ENCODE results near the gene ASXL2.
A peak's percentile ranks its signal among the peaks of the same experiment; 100 is the strongest.
"Not testable (repeated sequence)": the region's sequence is repeated elsewhere in the genome, so short reads cannot be mapped to it uniquely, and the experiment has no call there.

The ASXL2 gene

DNA sequence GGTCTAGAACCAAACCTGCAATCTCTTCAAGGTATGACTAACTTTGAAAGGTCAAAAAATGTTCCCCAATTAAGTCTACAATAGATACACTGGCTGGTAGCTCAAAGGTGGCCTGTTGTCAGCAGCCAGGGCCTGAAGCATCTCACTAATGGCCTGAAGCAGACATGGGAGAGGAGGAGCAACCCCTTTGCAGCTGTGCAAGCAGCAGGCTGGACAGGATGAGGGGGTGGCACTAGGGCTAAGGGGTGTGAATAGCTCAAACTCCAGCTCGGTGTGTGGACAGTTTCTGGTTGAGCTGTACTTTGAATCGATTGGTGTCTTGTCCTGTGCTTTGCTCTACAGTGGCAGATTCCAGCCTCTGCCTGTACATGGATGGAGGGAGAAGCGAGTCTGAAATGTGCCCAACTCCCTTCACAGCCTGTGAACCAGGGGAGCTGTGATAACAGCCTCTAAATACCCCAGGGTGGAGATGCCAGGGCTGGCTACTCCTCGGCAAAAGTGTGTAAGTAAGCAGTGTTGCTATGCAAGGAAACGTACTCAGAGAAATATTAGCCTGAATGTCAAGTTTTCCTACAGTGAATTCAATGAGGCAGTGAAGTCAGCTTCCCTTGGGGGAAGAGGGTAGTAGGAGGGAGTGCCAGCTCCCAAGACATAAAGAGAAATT, 170.2 kb downstream of the ASXL2 start:
- Mint-ChIP-seq H3K4me1 (peaks cover 10% of the 10 kb centered on the region), H3K27me3 (peaks cover 28% of the 10 kb centered on the region), H3K36me3 (no peaks in the 10 kb centered on the region), H3K9me3 (no peaks in the 10 kb centered on the region), H3K27ac (no peak overlapping the region), H3K4me3 (no peak overlapping the region)
- DNase-seq, result no peak
- CTCF ChIA-PET, result interaction anchor here (1.1 kb wide), 1 partner anchor 9 kb away, joined by 8 read pairs; no protein-coding TSS in a partner anchor

DNA sequence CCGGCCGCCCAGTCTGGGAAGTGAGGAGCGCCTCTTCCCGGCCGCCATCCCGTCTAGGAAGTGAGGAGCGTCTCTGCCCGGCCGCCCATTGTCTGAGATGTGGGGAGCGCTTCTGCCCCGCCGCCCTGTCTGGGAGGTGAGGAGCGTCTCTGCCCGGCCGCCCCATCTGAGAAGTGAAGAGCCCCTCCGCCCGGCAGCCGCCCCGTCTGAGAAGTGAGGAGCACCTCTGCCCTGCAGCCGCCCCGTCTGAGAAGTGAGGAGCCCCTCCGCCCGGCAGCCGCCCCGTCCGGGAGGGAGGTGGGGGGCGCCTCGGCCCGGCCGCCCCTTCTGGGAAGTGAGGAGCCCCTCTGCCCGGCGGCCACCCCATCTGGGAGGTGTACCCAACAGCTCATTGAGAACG, 172.7 kb downstream of the ASXL2 start:
- H3K27me3 Mint-ChIP-seq, result peaks cover 27% of the 10 kb centered on the region
- DNase-seq, H3K4me3 Mint-ChIP-seq, CTCF ChIA-PET, H3K9me3 Mint-ChIP-seq, H3K36me3 Mint-ChIP-seq, H3K4me1 Mint-ChIP-seq, H3K27ac Mint-ChIP-seq: not testable (repeated sequence)

DNA sequence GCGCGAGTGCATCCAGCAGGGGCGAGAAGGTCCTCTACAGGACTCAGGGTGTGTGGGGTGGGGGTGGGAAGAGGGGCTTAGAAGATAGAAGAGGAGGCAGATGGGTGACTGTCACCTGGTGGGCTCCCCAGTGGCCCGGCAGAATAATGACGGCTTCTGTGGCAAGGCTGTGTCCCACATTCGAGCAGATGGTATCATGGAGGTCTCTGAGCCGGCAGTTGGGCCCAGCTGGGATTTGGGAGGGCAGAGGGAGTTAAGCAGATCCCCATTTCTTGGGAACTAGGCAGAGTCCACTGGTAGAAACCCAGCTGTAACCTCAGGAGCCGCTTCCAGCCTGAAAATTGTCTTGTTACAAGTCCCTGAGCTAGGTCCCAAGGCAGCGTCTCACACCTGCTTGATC, 176.5 kb downstream of the ASXL2 start:
- Mint-ChIP-seq H3K9me3 (no peaks in the 10 kb centered on the region), H3K27me3 (peaks cover 14% of the 10 kb centered on the region), H3K4me3 (no peak overlapping the region), H3K36me3 (no peaks in the 10 kb centered on the region), H3K4me1 (peaks cover 2% of the 10 kb centered on the region), H3K27ac (no peak overlapping the region)
- CTCF ChIA-PET, result interaction anchor here (1.0 to 5.3 kb wide), 3 partner anchors 11 to 136 kb away, joined by 3 to 64 read pairs (median 11); no protein-coding TSS in a partner anchor
- DNase-seq, result no peak

DNA sequence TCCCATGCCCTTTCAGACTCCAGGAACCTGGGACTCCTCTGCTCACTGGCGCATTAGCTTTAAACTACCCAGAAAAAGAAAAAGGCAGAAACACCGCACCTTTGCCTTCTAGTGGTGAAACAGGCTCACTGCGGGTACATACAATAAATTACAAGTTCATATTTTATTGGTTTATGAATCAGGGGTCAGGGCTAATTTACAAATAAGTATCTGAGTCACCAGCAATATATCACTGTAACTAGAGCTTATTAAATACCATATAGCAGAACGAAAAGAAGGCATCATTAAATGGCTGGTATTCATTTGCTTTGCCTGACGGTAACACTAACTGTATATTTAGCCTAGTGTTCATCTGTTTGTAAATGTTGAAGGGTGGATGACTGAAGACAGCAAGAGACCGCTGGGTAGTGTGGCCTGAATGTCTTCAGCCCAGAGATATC, 178.0 kb downstream of the ASXL2 start:
- H3K4me1 Mint-ChIP-seq, result peaks cover 2% of the 10 kb centered on the region
- no peak overlapping the region for H3K4me3 Mint-ChIP-seq
- DNase-seq, result peak; percentile 44
- no peaks in the 10 kb centered on the region for H3K36me3 Mint-ChIP-seq
- H3K27ac Mint-ChIP-seq, result no peak overlapping the region
- peaks cover 14% of the 10 kb centered on the region for H3K27me3 Mint-ChIP-seq
- no peaks in the 10 kb centered on the region for H3K9me3 Mint-ChIP-seq
- CTCF ChIA-PET, result interaction anchor here (0.6 to 5.3 kb wide), 23 partner anchors 8 to 636 kb away, joined by 3 to 64 read pairs (median 4); no protein-coding TSS in a partner anchor

DNA sequence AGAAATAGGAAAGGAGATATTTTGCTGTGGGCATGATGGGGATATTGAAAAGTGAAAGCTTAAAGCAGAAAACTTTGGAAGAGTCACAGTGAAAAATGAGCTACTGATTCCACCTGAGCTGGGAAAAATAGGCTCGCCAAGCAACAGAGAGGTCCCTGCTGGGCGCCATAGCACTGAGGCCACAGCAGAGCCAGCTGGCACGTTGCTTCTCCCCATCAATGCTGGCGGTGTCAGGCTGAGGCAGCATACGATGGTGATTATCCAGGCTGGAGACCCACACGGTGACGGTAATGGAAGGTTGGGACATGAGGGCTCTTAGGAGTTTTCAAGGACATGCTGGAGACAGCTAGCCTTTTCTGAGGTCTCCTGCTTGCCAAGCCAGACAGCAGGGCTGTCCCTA, 179.1 kb downstream of the ASXL2 start:
- H3K4me1 Mint-ChIP-seq, result peaks cover 2% of the 10 kb centered on the region
- H3K4me3 Mint-ChIP-seq, result no peak overlapping the region

DNA sequence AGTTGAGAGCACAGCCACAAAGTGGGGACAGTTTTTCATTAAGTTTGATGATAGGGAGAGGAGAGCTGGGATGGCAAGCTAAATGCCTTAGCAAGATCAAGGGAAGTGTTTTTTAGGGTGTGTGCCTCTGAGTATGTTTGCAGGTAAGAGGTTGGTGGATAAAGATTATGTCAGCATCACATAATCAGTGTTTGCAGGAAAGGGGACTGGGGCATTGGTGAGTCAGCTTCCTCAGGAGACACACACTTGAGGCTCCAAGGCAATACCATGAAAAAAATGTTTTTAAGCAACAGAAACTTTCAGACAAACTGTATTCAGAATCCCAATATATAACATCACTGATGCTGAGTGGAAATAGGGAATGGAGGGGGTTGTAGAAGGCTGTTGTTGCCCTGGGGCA, 179.5 kb downstream of the ASXL2 start:
- peaks cover 2% of the 10 kb centered on the region for H3K4me1 Mint-ChIP-seq
- CTCF ChIA-PET, result interaction anchor here (0.9 to 5.3 kb wide), 9 partner anchors 9 to 446 kb away, joined by 3 to 64 read pairs (median 7); no protein-coding TSS in a partner anchor
- H3K4me3 Mint-ChIP-seq, result no peak overlapping the region
- no peaks in the 10 kb centered on the region for H3K36me3 Mint-ChIP-seq
- no peak overlapping the region for H3K27ac Mint-ChIP-seq
- peaks cover 14% of the 10 kb centered on the region for H3K27me3 Mint-ChIP-seq
- DNase-seq, result no peak
- H3K9me3 Mint-ChIP-seq, result no peaks in the 10 kb centered on the region

More for the DNA sequence above, 179.1 kb downstream of the ASXL2 start:
- no peaks in the 10 kb centered on the region for H3K36me3 Mint-ChIP-seq
- H3K27me3 Mint-ChIP-seq, result peaks cover 14% of the 10 kb centered on the region
- no peak overlapping the region for H3K27ac Mint-ChIP-seq
- CTCF ChIA-PET, result interaction anchor here (0.8 to 5.3 kb wide), 17 partner anchors 9 to 445 kb away, joined by 3 to 64 read pairs (median 4); no protein-coding TSS in a partner anchor
- DNase-seq, result no peak
- H3K9me3 Mint-ChIP-seq, result no peaks in the 10 kb centered on the region

DNA sequence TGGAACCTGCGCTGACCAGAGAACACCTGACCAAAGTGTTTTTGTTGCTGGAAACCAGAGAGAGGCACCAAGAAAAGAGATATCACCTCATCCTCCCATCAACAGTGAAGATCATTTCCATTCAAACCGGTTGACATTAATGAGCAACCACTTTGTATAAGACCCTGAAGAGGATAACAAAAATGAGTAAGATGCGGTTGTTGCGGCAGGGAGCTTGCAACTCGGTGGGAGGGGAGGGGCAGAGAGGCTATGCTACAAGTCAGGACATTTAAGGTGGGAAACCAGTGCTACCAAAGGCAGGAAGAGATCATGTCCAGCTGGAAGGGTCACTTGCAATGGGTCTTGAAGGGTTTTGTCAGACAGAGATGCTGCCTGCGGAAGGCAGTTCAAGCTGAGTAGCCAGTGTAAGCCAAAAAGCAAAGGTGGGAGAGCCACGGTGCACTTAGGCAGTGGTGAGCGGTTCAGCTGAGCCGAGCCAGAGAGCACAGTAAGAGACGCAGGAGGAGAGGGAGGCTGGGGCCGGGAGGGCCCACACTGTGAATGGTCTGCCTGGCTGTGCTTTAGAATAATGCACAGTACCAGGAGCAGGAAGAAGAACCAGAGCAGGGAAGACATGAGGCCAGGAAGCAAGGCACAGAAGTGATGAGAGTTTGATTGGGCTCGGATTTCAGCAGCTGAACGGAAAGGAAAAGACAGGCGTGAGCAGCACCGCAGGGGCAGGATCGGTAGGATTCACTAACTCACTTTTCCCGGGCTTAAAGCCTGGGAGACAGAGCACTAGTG, 180.5 kb downstream of the ASXL2 start:
- Mint-ChIP-seq H3K4me3 (no peak overlapping the region), H3K36me3 (no peaks in the 10 kb centered on the region), H3K27me3 (peaks cover 15% of the 10 kb centered on the region), H3K9me3 (no peaks in the 10 kb centered on the region), H3K4me1 (peaks cover 2% of the 10 kb centered on the region), H3K27ac (no peak overlapping the region)
- CTCF ChIA-PET, result interaction anchor here (2.5 to 5.3 kb wide), 3 partner anchors 10 to 90 kb away, joined by 8 to 64 read pairs (median 15); no protein-coding TSS in a partner anchor
- DNase-seq, result no peak

DNA sequence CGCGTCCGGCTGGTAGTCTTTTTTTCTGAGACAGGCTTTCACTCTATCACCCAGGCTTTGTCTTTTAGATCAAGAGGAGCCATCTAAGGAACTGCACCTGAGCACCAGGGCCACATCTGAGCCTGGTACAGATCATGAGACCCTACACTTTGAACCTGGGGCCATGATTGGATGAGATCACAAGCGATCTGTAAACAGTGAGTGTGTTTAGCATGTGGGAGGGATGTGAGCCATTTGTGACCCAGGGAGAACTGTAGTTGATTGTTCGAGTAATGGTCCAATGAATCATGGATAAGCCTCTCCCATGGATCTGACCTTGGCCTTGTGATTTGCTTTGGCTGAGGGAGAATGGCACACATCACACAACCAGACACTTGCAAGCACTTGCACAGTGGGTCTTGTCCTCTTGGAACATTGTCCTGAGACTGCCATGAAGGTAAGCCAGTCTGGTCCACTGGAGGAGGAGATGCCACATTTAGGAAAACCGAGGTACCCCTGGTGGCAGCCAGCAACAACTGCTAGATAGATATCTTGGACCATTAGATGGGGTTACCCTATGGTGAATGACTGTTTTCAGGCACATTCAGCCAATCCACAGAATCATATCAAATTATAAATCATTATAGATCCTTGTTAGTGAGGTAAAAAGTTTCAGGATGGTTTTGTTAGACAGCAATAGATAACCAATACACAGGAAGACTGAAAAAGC, 185.4 kb downstream of the ASXL2 start:
- CTCF ChIA-PET, result no interaction called here
- H3K36me3 Mint-ChIP-seq, result no peaks in the 10 kb centered on the region
- no peak for DNase-seq
- H3K4me1 Mint-ChIP-seq, result no peaks in the 10 kb centered on the region
- no peaks in the 10 kb centered on the region for H3K9me3 Mint-ChIP-seq
- no peak overlapping the region for H3K4me3 Mint-ChIP-seq
- H3K27me3 Mint-ChIP-seq, result peaks cover 12% of the 10 kb centered on the region
- H3K27ac Mint-ChIP-seq, result no peak overlapping the region

DNA sequence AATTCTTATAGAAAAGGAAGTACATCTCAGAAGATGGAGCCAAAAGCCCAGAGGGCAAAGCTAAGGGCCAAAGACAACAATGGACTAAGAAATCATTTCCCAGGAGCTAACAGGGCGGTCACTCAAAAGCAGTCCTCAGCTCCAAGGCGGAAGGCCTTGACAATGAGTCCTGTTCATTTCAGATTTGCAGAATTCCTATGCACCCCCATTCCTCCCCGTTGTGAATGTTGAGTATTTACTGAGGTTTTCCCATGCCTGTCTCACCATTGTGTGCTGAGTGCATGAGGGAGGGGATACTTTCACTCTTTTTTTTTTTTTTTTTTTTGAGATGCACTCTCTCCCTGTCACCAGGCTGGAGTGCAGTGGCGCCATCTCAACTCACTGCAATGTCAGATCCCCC, 186.1 kb downstream of the ASXL2 start:
- Mint-ChIP-seq H3K4me1 (no peaks in the 10 kb centered on the region), H3K4me3 (no peak overlapping the region), H3K27ac (no peak overlapping the region), H3K27me3 (peaks cover 12% of the 10 kb centered on the region), H3K9me3 (no peaks in the 10 kb centered on the region), H3K36me3 (no peaks in the 10 kb centered on the region)
- no peak for DNase-seq
- CTCF ChIA-PET, result interaction anchor here (1.2 to 2.5 kb wide), 2 partner anchors 8 to 57 kb away, joined by 3 to 11 read pairs; no protein-coding TSS in a partner anchor

DNA sequence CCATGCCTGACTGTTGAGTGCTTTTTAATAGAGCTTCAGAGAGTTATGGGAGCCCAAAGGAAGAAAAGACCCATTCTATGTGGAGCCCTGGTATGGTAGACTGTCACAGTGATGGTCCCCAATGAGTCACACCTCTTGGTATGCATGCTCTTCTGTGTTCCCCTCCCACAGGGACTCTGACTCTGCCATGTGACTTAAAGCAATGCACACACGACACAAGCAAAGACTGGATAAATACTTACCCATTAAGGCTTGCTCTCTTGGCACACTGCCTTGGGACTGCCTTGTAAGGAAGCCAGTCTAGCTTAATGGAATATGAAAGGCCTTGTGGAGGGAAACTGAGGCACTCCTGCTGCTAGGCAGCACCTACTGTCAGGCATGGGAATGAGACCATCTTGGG, 188.2 kb downstream of the ASXL2 start:
- H3K4me1 Mint-ChIP-seq, result no peaks in the 10 kb centered on the region
- no peaks in the 10 kb centered on the region for H3K36me3 Mint-ChIP-seq
- CTCF ChIA-PET, result interaction anchor here (2.5 kb wide), 1 partner anchor 11 kb away, joined by 11 read pairs; no protein-coding TSS in a partner anchor
- H3K4me3 Mint-ChIP-seq, result no peak overlapping the region
- H3K27me3 Mint-ChIP-seq, result peaks cover 16% of the 10 kb centered on the region
- peak overlapping the region; percentile 10 for H3K27ac Mint-ChIP-seq
- no peaks in the 10 kb centered on the region for H3K9me3 Mint-ChIP-seq
- no peak for DNase-seq

DNA sequence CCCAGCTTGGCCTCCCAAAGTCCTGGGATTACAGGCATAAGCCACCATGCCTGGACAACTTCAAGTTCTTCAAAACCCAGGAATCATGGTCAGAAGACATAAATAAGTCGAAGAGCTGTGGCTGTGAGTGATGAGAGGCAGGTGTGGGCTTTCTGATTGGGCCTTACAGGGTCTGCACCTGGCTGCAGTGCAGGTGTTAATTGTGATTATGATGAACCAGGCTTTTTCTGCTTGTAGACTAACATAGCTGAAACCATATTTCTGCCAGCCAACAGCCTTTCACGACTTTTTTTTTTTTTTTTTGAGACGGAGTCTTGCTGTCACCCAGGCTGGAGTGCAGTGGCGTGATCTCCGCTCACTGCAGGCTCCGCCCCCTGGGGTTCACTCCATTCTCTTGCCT, 190.1 kb downstream of the ASXL2 start:
- Mint-ChIP-seq H3K4me1 (no peaks in the 10 kb centered on the region), H3K9me3 (no peaks in the 10 kb centered on the region), H3K27ac (no peak overlapping the region), H3K36me3 (no peaks in the 10 kb centered on the region), H3K27me3 (peaks cover 21% of the 10 kb centered on the region), H3K4me3 (no peak overlapping the region)
- CTCF ChIA-PET, result interaction anchor here (1.7 kb wide), 1 partner anchor 11 kb away, joined by 7 read pairs; no protein-coding TSS in a partner anchor
- no peak for DNase-seq

DNA sequence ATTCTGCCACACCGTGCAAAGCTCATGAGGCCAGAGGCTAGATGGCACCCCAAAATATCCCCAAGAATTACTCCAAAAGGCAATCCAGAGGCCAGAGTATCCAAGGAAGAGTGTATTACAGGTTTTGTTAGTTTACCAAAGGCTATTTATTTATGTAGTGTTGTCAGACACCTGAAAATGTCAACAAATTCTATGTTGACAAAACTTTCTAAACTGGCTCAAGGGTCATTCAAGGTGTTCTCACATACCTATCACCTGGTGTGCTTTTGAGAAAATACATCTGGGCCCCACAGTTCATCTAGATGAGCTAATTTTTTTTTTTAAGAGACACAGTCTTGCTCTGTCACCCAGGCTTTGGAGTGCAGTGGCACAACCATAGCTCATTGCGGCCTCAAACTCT, 192.5 kb downstream of the ASXL2 start:
- no peak for DNase-seq
- CTCF ChIA-PET, result interaction anchor here (0.6 kb wide), 2 partner anchors 14 to 319 kb away, joined by 3 read pairs; no protein-coding TSS in a partner anchor
- Mint-ChIP-seq H3K4me3 (no peak overlapping the region), H3K4me1 (no peaks in the 10 kb centered on the region), H3K36me3 (no peaks in the 10 kb centered on the region), H3K27me3 (peaks cover 16% of the 10 kb centered on the region), H3K9me3 (no peaks in the 10 kb centered on the region), H3K27ac (no peak overlapping the region)

DNA sequence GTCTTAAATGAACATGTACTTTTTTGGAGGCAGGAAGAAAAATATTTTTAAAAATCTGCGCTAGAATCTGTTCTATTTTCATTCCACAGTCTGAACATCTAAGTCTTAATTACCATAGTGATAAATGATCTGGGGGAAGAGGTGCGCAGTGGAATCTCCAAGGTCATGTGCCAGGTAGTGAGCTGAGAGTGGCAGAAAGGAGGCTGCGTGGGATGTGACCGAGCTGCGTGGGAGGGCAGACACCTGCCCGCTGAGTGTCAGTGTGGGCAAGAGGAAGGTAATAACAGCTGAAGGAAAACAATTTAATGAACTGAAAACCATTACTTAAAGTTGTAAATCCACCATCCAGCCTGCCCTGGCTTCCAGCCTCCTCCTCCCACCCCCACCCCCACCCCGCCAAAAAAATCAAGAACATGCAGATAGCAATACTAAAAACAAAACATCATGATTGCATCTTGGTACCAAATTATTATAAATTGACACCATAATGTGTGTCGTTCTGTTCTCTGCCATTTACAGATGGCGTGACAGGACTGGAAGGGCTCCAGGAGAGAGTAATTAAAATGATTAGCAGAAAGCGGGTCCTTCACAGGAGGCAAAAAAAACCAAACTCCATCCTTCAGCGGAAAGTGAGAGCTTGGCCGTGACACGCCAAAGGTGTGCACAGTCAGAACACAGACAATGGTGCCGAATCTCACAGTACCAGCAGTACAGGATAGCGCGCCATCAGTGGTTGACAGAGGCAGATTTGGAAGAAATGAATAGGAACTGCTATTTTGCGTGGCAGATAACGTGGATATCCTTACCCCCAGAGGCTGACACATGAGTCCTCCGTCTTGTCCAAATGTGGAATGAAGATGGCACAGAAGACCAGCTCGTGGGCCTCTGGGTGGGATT, 193.5 kb downstream of the ASXL2 start:
- Mint-ChIP-seq H3K4me3 (no peak overlapping the region), H3K27me3 (peaks cover 23% of the 10 kb centered on the region), H3K9me3 (no peaks in the 10 kb centered on the region), H3K27ac (no peak overlapping the region), H3K36me3 (no peaks in the 10 kb centered on the region), H3K4me1 (no peaks in the 10 kb centered on the region)
- no peak for DNase-seq
- CTCF ChIA-PET, result no interaction called here
